Measurements from ENCODE around the gene ANKRD13B. TPM values are rescaled to one million over a fixed set of nuclear protein-coding genes. Genes with fewer than 3 reads are reported as not detected.
A peak's percentile ranks its signal among the peaks of the same experiment; 100 is the strongest.

The ANKRD13B gene
- total RNA-seq, 4 donors from 2014 or later = 2.9 to 8.6 (median 5.6) TPM

- WGBS, 2 donors (ENCODE audit: low coverage in 1 of 2) = 45% methylated on average over 8 of the region's 17 CpGs; no CpG with 5 or more reads in 1 of the 2 donors
- Histone ChIP-seq H3K27ac (peak overlapping the region; percentile 33 to 67 (median 56)), H3K36me3 (peaks cover 0 to 12% (median 4%) of the 10 kb centered on the region in 4 donors), H3K4me1 (peaks cover 6 to 43% (median 26%) of the 10 kb centered on the region in 4 donors), H3K27me3 (no peaks in the 10 kb centered on the region), H3K9me3 (no peaks in the 10 kb centered on the region), H3K4me3 (no peak overlapping the region)
- peak; percentile 83 for DNase-seq
- intact Hi-C loops (cut with DNase I; ENCODE audit: low total_unique reads) = no loop called here
- TF ChIP-seq POLR2A (IDR thresholded peaks at IDR 0.05) (no peak), EP300 (IDR thresholded peaks at IDR 0.05; ENCODE audit: low read depth) (no peak), CTCF (IDR thresholded peaks at IDR 0.05) (peak in 2 of 5 experiments; percentile 32 to 38), POLR2AphosphoS5 (IDR thresholded peaks at IDR 0.05) (no peak)
- in situ Hi-C loops (cut with MboI; ENCODE audit: low pct_ligation_motif_present in 1 of 4, low pct_unique_long_range_greater_than_20kb in 1 of 4, low sequenced_read_pairs in 3 of 4) = no loop called here
Observed at GRCh38 chr17:29574732-29575510, 18.0 kb upstream of the ANKRD13B start.

- no peak for TF ChIP-seq POLR2AphosphoS5 (IDR thresholded peaks at IDR 0.05)
- no peak for TF ChIP-seq POLR2A (IDR thresholded peaks at IDR 0.05)
- no peak for TF ChIP-seq CTCF (IDR thresholded peaks at IDR 0.05)
- TF ChIP-seq EP300 (IDR thresholded peaks at IDR 0.05; ENCODE audit: low read depth) = no peak
- no peak for DNase-seq
- WGBS, 2 donors (ENCODE audit: low coverage in 1 of 2) = 89% methylated on average over 27 of the region's 28 CpGs; no CpG with 5 or more reads in 1 of the 2 donors
- Histone ChIP-seq H3K4me1 (peaks cover 6 to 36% (median 23%) of the 10 kb centered on the region in 4 donors), H3K9me3 (no peaks in the 10 kb centered on the region), H3K36me3 (peaks cover 0 to 12% (median 4%) of the 10 kb centered on the region in 4 donors), H3K27me3 (no peaks in the 10 kb centered on the region), H3K4me3 (no peak overlapping the region), H3K27ac (no peak overlapping the region)
- intact Hi-C loops (cut with DNase I; ENCODE audit: low total_unique reads) = no loop called here
- in situ Hi-C loops (cut with MboI; ENCODE audit: low pct_ligation_motif_present in 1 of 4, low pct_unique_long_range_greater_than_20kb in 1 of 4, low sequenced_read_pairs in 3 of 4) = no loop called here
Observed at GRCh38 chr17:29575511-29576213, 17.3 kb upstream of the ANKRD13B start.

GRCh38 chr17:29576214-29577000 lies 16.5 kb upstream of the ANKRD13B start:
- TF ChIP-seq EP300 (IDR thresholded peaks at IDR 0.05; ENCODE audit: low read depth) (no peak), POLR2AphosphoS5 (IDR thresholded peaks at IDR 0.05) (no peak), CTCF (IDR thresholded peaks at IDR 0.05) (no peak), POLR2A (IDR thresholded peaks at IDR 0.05) (no peak)
- WGBS, 2 donors (ENCODE audit: low coverage in 1 of 2) = 94% methylated on average over 37 of the region's 37 CpGs; no CpG with 5 or more reads in 1 of the 2 donors
- Histone ChIP-seq H3K27me3 (no peaks in the 10 kb centered on the region), H3K4me1 (peaks cover 6 to 31% (median 22%) of the 10 kb centered on the region in 4 donors), H3K4me3 (no peak overlapping the region), H3K27ac (no peak overlapping the region), H3K9me3 (no peaks in the 10 kb centered on the region), H3K36me3 (peaks cover 0 to 12% (median 4%) of the 10 kb centered on the region in 4 donors)
- DNase-seq = no peak
- intact Hi-C loops (cut with DNase I; ENCODE audit: low total_unique reads) (no loop called here), in situ Hi-C loops (cut with MboI; ENCODE audit: low pct_ligation_motif_present in 1 of 4, low pct_unique_long_range_greater_than_20kb in 1 of 4, low sequenced_read_pairs in 3 of 4) (no loop called here)

Measured in transverse colon (tissue), 4 donors.